A673 (cell line): ENCODE results near the gene TTLL5. TPM values are rescaled to one million over a fixed set of nuclear protein-coding genes. Genes with fewer than 3 reads are reported as not detected.

Experiments used
- BruUV-seq: library from RNA; stranded (reverse); fragments of 400-500 nt; replicated peaks from 2 replicates; lab custom pipeline; 2021; lab: Mats Ljungman, UMichigan
- CTCF ChIA-PET: fragments of 300-600 bp; sonication (Branson Sonifier 250); formaldehyde crosslinking; loops from one replicate; lab custom pipeline; 2022; ENCODE audit warnings: antibody characterized with exemption; lab: Charles Lee
- POLR2A ChIA-PET: fragments of 300-600 bp; sonication (Branson Sonifier 250); formaldehyde crosslinking; loops from one replicate; lab custom pipeline; 2022; ENCODE audit warnings: antibody characterized with exemption; ENCODE audit not compliant: low non-redundant PET; lab: Charles Lee
- DNase-seq: peaks from one replicate; pipeline ENCODE4 v3.0.0-alpha.2; 2015; ENCODE audit warnings: low spot score
- H3K27ac ChIP-seq: fragments of 200-600 bp; sonication (generic); 2 replicates; pipeline ENCODE4 v1.5.1; 2016; ENCODE audit warnings: mixed run types, low read depth, mild to moderate bottlenecking, mixed read lengths, antibody characterized with exemption, low read length; ENCODE audit not compliant: poor library complexity, severe bottlenecking
- H3K27me3 ChIP-seq: fragments of 200-600 bp; sonication (generic); replicated peaks from 2 replicates; pipeline ENCODE4 v1.6.1; 2017; ENCODE audit warnings: mixed run types, low read depth, mild to moderate bottlenecking, mixed read lengths, antibody characterized with exemption, low read length; ENCODE audit not compliant: insufficient read depth, poor library complexity
- H3K36me3 ChIP-seq: fragments of 200-600 bp; sonication (generic); 2 replicates; pipeline ENCODE4 v1.6.1; 2016; ENCODE audit warnings: mixed run types, mild to moderate bottlenecking, mixed read lengths, antibody characterized with exemption, low read length; ENCODE audit not compliant: insufficient read depth, poor library complexity, severe bottlenecking
- H3K4me1 ChIP-seq: fragments of 200-600 bp; sonication (generic); 2 replicates; pipeline ENCODE4 v1.6.1; 2017; ENCODE audit warnings: mixed run types, mild to moderate bottlenecking, mixed read lengths, antibody characterized with exemption, low read length; ENCODE audit not compliant: insufficient read depth, poor library complexity, severe bottlenecking
- H3K4me3 ChIP-seq: fragments of 200-600 bp; sonication (generic); 2 replicates; pipeline ENCODE4 v1.5.1; 2016; ENCODE audit warnings: low read depth, mixed run types, mild to moderate bottlenecking, mixed read lengths, low read length; ENCODE audit not compliant: poor library complexity, severe bottlenecking
- H3K9me3 ChIP-seq: fragments of 200-600 bp; sonication (generic); 2 replicates; pipeline ENCODE4 v1.6.1; 2016; ENCODE audit warnings: mixed run types, low read depth, mild to moderate bottlenecking, mixed read lengths, antibody characterized with exemption, low read length; ENCODE audit not compliant: poor library complexity, severe bottlenecking
- CTCF ChIP-seq: fragments of 300-800, 200-600 bp; sonication (generic); conservative IDR thresholded peaks from 2 replicates; pipeline ENCODE4 v1.5.1; 2017; ENCODE audit warnings: low read depth, mild to moderate bottlenecking, antibody characterized with exemption, low read length, moderate library complexity, mixed read lengths
- EZH2 ChIP-seq: fragments of 200-600 bp; sonication (generic); IDR thresholded peaks from 2 replicates; pipeline ENCODE4 v1.6.1; 2017; ENCODE audit warnings: borderline replicate concordance, low read depth, mild to moderate bottlenecking, mixed read lengths, antibody characterized with exemption, low read length; ENCODE audit not compliant: poor library complexity, severe bottlenecking
- intact Hi-C: fragments of 100-400 bp; cut with micrococcal nuclease; formaldehyde crosslinking; loops from one replicate; pipeline ENCODE4 v1.10.0; 2022; ENCODE audit not compliant: unreplicated experiment
- total RNA-seq: library from RNA; stranded (reverse); gene quantifications from 2 replicates; pipeline ENCODE4 v1.2.3, GENCODE V29; 2021

The TTLL5 gene
- total RNA-seq, 1 experiment from 2014 or later, result 56.7 TPM

GRCh38 chr14:75854111-75854799 is 193.2 kb downstream of the TTLL5 start:
- Histone ChIP-seq H3K27me3 (no peaks in the 10 kb centered on the region), H3K4me3 (no peak overlapping the region), H3K4me1 (no peaks in the 10 kb centered on the region), H3K36me3 (no peaks in the 10 kb centered on the region), H3K9me3 (no peaks in the 10 kb centered on the region), H3K27ac (no peak overlapping the region)
- no TSS peak for BruUV-seq
- CTCF ChIA-PET, result no interaction called here
- TF ChIP-seq CTCF (no peak), EZH2 (no peak)
- POLR2A ChIA-PET, result no interaction called here
- no peak for DNase-seq
- intact Hi-C loops, result no loop called here

- DNase-seq, result no peak
- Histone ChIP-seq H3K4me1 (no peaks in the 10 kb centered on the region), H3K27me3 (no peaks in the 10 kb centered on the region), H3K4me3 (no peak overlapping the region), H3K9me3 (no peaks in the 10 kb centered on the region), H3K27ac (no peak overlapping the region), H3K36me3 (no peaks in the 10 kb centered on the region)
- no TSS peak for BruUV-seq
- CTCF ChIA-PET, result no interaction called here
- TF ChIP-seq EZH2 (no peak), CTCF (no peak)
- intact Hi-C loops, result no loop called here
- POLR2A ChIA-PET, result no interaction called here
These were observed 196.2 kb downstream of the TTLL5 start for GRCh38 chr14:75857199-75857598.

- no peak overlapping the region for H3K27ac ChIP-seq
- H3K4me1 ChIP-seq, result no peaks in the 10 kb centered on the region
- ChIA-PET POLR2A (no interaction called here), CTCF (no interaction called here)
- H3K9me3 ChIP-seq, result no peaks in the 10 kb centered on the region
- intact Hi-C loops, result no loop called here
- TF ChIP-seq EZH2 (no peak), CTCF (no peak)
- no peaks in the 10 kb centered on the region for H3K27me3 ChIP-seq
- no peak for DNase-seq
- H3K4me3 ChIP-seq, result no peak overlapping the region
- BruUV-seq, result no TSS peak
- H3K36me3 ChIP-seq, result no peaks in the 10 kb centered on the region
These were observed 197.3 kb downstream of the TTLL5 start for GRCh38 chr14:75858362-75858761.
